ENCODE results near the gene ADAMTS20. TPM values are rescaled to one million over a fixed set of nuclear protein-coding genes. Genes with fewer than 3 reads are reported as not detected.

ADAMTS20 gene
- total and polyA plus RNA-seq, 8 donors: not detected

GRCh38 chr12:43586646-43587245, 34.7 kb upstream of the ADAMTS20 start:
- H3K27ac ChIP-seq: no peak overlapping the region
- intact Hi-C loops (cut with DNase I): no loop called here
- ATAC-seq: no peak
- H3K4me1 ChIP-seq: no peaks in the 10 kb centered on the region
- TF ChIP-seq, protein P1, sequence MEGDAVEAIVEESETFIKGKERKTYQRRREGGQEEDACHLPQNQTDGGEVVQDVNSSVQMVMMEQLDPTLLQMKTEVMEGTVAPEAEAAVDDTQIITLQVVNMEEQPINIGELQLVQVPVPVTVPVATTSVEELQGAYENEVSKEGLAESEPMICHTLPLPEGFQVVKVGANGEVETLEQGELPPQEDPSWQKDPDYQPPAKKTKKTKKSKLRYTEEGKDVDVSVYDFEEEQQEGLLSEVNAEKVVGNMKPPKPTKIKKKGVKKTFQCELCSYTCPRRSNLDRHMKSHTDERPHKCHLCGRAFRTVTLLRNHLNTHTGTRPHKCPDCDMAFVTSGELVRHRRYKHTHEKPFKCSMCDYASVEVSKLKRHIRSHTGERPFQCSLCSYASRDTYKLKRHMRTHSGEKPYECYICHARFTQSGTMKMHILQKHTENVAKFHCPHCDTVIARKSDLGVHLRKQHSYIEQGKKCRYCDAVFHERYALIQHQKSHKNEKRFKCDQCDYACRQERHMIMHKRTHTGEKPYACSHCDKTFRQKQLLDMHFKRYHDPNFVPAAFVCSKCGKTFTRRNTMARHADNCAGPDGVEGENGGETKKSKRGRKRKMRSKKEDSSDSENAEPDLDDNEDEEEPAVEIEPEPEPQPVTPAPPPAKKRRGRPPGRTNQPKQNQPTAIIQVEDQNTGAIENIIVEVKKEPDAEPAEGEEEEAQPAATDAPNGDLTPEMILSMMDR (IDR thresholded peaks at IDR 0.05): no peak
- no peak for DNase-seq
- H3K9me3 ChIP-seq: no peaks in the 10 kb centered on the region
- 62 to 65% methylated on average over 7 of the region's 7 CpGs for WGBS, 2 donors
- no peak overlapping the region for H3K4me3 ChIP-seq
- H3K27me3 ChIP-seq: no peaks in the 10 kb centered on the region
- H3K36me3 ChIP-seq: no peaks in the 10 kb centered on the region
- FAIRE-seq: no peak

GRCh38 chr12:43585676-43586075, 33.7 kb upstream of the ADAMTS20 start:
- H3K27me3 ChIP-seq: no peaks in the 10 kb centered on the region
- FAIRE-seq (no peak), DNase-seq (no peak), ATAC-seq (no peak)
- TF ChIP-seq, protein P1 (IDR thresholded peaks at IDR 0.05): no peak
- no peak overlapping the region for H3K4me3 ChIP-seq
- H3K36me3 ChIP-seq: no peaks in the 10 kb centered on the region
- WGBS, 2 donors: 73 to 86% methylated on average over 2 of the region's 2 CpGs
- H3K9me3 ChIP-seq: no peaks in the 10 kb centered on the region
- H3K27ac ChIP-seq: no peak overlapping the region
- no peaks in the 10 kb centered on the region for H3K4me1 ChIP-seq
- intact Hi-C loops (cut with DNase I): no loop called here

DNA sequence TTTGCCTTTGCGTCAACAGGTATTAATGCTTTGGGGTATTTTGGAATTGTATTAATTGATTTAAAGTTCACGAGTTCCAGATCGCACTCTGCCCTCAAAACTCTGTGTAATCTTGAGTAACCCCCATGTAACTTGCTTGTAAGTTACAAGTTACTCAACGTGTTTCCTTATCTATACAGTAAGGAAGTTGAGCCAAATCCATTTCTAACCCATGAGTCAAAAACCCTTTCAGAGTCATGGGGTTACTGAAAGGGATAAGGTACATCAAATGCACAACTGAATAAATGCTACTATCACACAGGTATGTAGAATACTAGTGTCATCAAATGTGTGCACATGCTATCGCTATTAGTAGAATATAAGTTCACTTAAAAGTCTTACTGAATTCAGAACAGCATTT, 28.6 kb upstream of the ADAMTS20 start:
- TF ChIP-seq, protein P1 (IDR thresholded peaks at IDR 0.05): no peak
- Histone ChIP-seq H3K27ac (no peak overlapping the region), H3K27me3 (peaks cover 0 to 5% (median 0%) of the 10 kb centered on the region in 4 donors), H3K4me3 (no peak overlapping the region), H3K9me3 (no peaks in the 10 kb centered on the region), H3K4me1 (no peaks in the 10 kb centered on the region), H3K36me3 (no peaks in the 10 kb centered on the region)
- FAIRE-seq (no peak), DNase-seq (no peak), ATAC-seq (no peak)
- intact Hi-C loops (cut with DNase I): no loop called here
- 67 to 75% methylated on average over 5 of the region's 5 CpGs for WGBS, 2 donors

DNA sequence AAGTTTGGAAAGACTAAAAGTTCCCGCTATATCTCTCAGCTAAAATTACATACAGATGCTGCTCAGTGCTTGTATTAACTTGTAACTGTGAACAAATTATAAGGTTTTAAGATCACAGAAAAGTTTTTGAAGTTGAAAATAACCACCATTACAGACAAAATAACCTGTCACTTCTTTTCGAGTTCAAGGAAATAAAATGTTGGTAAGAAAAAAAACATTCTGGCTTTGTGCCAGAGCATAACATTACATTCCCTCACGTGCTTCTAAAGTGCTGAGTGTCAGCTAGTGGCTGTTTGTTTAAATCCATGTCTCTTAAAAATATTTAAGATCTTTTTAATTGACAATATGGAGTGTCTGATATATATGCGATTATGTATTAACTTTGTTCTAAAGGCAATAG, 27.2 kb upstream of the ADAMTS20 start:
- WGBS, 2 donors: 35 to 42% methylated on average over 4 of the region's 4 CpGs
- no peak for FAIRE-seq

DNA sequence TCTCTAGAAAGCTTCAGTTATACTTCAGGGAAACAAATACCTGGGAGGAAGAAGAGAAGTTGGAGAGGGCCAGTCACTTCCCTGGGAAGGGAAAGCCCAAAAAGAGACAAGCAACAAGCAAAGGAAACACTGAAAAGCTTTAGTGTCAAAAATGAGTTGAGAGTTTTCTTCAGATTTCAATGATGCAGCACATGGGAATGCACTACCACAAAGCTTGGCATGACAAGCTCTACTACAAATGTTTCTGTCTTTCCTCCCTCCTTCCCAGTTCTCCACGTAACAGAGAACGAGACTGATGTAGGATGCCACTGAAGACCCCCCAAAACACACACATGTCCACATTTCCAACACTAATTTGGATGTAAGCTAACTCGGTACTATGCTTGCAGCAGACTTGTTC, 26.8 kb upstream of the ADAMTS20 start:
- no peak for ATAC-seq
- FAIRE-seq: no peak
- Histone ChIP-seq H3K4me1 (no peaks in the 10 kb centered on the region), H3K9me3 (no peaks in the 10 kb centered on the region), H3K4me3 (no peak overlapping the region), H3K36me3 (no peaks in the 10 kb centered on the region), H3K27me3 (peaks cover 0 to 5% (median 0%) of the 10 kb centered on the region in 4 donors), H3K27ac (no peak overlapping the region)
- intact Hi-C loops (cut with DNase I): no loop called here
- WGBS, 2 donors: 59 to 68% methylated on average over 3 of the region's 3 CpGs
- DNase-seq: no peak
- TF ChIP-seq, protein P1 (IDR thresholded peaks at IDR 0.05): no peak

More for the DNA sequence above, 27.2 kb upstream of the ADAMTS20 start:
- TF ChIP-seq, protein P1 (IDR thresholded peaks at IDR 0.05): no peak
- DNase-seq: no peak
- no peak for ATAC-seq
- no peaks in the 10 kb centered on the region for H3K4me1 ChIP-seq
- no peaks in the 10 kb centered on the region for H3K36me3 ChIP-seq
- no peak overlapping the region for H3K4me3 ChIP-seq
- H3K9me3 ChIP-seq: no peaks in the 10 kb centered on the region
- no peak overlapping the region for H3K27ac ChIP-seq
- intact Hi-C loops (cut with DNase I): no loop called here
- H3K27me3 ChIP-seq: peaks cover 0 to 5% (median 0%) of the 10 kb centered on the region in 4 donors

Data from pancreas (tissue), 10 donors.